ENCODE results near the gene XIAP.
"Not testable (repeated sequence)": the region's sequence is repeated elsewhere in the genome, so short reads cannot be mapped to it uniquely, and the experiment has no call there.

XIAP gene

GRCh38 chrX:123876844-123877243 is 17.0 kb downstream of the XIAP start:
- DNase-seq (ENCODE audit: low read depth), result no peak

GRCh38 chrX:123878252-123878721 is 18.4 kb downstream of the XIAP start:
- DNase-seq (ENCODE audit: low read depth), result peak; percentile 66

DNA sequence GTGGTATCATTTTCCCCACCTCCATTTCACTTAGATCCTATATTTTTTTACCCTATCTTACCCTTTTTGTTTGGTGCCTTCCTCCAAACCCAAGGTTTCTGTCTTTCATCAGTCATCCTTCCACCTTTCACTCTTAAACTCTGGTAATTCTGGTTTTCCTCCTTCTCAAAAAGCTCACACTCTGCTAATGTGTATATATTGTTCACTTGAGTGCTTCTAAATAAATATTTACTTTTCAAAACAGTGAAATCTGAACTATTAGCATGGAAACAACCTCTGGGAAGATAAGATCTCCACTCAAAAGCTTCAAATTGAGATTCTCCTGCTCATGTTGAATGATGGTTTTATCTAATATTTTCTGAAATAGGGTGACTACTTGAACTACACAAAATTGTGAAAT is 21.5 kb downstream of the XIAP start:
- DNase-seq (ENCODE audit: low read depth), result no peak

DNA sequence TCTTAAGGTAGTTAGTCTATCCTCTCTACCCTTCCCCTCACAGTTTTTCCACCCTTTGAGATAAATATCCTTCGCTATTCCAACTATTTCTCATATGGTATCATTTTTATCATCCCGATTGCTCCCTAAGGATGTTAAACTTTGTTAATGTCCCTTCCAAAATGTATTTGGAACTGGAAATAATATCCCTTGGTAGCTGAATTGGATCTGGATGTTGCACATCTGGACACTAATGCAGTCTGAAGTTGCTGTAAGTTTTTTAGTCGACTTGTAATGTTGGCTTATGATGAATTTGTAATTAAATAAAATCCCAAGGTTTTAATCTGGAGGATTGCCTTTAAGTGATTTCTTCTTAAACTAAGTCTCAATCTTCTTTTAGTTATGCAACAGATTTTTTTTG is 22.5 kb downstream of the XIAP start:
- DNase-seq (ENCODE audit: low read depth), result no peak

GRCh38 chrX:123884809-123885408 is 25.1 kb downstream of the XIAP start:
- peak; percentile 53 for DNase-seq (ENCODE audit: low read depth)

- peak; percentile 41 for DNase-seq (ENCODE audit: low read depth)
Observed at GRCh38 chrX:123899701-123900100, 39.8 kb downstream of the XIAP start.

- DNase-seq (ENCODE audit: low read depth), result not testable (repeated sequence)
Observed at GRCh38 chrX:123903261-123903660, 43.4 kb downstream of the XIAP start.

GRCh38 chrX:123905332-123905731 is 45.5 kb downstream of the XIAP start:
- DNase-seq (ENCODE audit: low read depth), result no peak

GRCh38 chrX:123906557-123907316 is 46.9 kb downstream of the XIAP start:
- DNase-seq (ENCODE audit: low read depth), result peak; percentile 28

GRCh38 chrX:123909523-123909922 is 49.7 kb downstream of the XIAP start:
- DNase-seq (ENCODE audit: low read depth), result peak; percentile 34

DNA sequence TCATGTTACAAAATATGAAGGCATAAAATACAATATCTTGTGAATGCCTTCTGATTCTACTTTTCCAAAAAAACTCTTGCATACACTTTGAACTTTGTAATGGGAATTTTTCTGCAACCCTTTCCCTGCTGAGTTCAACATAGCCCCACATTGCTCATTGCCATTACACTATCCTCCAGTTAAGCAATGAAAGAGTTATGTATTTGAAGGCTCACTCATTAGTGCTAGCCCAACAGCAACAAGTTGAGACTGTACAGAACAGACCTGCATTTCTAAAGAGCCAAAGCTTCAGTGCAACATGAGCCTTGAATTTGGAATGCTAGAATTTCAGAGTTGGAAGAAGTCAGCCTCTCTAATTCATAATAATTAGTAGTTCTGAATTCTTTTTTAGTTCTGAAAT is 57.2 kb downstream of the XIAP start:
- DNase-seq (ENCODE audit: low read depth), result no peak

GRCh38 chrX:123918106-123918721 is 58.4 kb downstream of the XIAP start:
- DNase-seq (ENCODE audit: low read depth), result no peak

- DNase-seq (ENCODE audit: low read depth), result peak; percentile 78
Observed at GRCh38 chrX:123920105-123920785, 60.4 kb downstream of the XIAP start.

DNA sequence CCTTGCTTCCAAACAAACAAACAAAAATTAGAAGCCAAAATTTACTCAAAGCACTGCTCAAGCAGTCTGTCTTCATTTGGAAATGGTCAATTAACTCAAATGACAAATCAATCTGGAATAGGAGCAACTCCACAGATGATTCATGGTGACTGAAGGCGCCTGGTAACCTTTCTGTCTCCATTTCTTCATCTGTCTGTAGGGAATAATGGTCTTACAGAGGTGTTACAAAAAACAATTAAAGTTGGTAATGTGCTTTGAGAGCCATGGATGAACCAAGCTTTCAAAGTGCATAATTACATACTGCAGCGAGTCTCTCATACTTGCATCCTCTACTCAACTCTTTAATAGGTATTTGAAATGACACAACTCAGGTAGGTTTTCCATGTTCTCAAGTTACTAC is 63.4 kb downstream of the XIAP start:
- no peak for DNase-seq (ENCODE audit: low read depth)

DNA sequence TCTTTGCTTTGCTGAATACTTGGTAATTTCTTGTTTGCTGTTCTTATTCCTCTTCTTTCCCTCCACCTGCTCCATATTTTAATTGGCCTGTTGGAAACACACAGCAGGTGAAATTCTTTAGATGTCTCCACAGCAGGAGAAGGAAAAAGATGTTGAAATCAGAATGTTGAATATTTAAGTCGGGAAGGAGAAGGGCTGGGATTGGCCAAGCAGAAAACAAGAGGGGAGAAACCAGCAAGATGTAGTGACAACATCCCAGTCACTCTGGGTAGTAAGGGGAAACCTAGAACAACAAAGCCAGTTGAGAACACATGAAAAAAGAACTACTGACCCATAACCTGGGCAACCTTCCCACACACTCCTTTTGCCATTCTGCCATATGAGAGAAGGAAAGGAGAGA is 64.3 kb downstream of the XIAP start:
- DNase-seq (ENCODE audit: low read depth), result no peak

DNA sequence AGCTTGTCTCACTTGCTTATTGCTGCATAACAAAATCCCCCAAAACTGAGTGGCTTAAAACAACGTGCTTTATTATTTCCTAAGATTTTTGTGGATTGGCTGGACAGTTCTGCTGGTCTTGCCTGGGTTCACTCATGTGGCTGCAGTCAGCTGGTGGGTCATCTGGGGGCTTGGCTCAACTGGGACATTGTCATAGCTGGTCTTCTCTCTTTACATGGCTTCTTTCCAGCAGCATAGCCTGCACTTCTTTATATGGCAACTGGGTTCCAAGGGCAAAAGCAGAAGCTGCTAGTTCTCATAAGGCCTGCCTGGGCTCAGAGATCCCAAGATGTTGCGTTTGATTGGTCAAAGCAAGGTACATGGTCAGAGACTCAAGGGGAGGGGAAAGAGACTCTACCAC is 68.0 kb downstream of the XIAP start:
- DNase-seq (ENCODE audit: low read depth), result no peak

GRCh38 chrX:123932055-123932454 is 72.2 kb downstream of the XIAP start:
- not testable (repeated sequence) for DNase-seq (ENCODE audit: low read depth)

DNA sequence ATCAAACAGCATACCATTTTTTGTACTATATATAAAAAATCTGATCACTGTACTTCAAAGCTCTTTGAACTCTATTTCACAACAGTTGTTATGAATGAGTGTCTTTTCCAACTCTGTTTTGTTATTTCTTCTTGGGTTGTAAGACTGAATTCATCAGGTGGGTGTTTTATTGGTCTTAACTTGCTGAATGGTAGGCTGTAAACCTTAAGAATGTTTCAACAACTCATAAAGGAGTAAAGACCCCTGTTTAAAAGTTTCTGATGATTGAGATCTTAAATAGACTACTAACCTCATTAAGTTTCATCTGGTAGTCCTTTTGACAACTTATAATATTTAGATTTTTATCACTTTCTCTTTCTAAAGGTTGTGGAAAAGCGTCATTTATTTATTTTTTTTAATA is 83.2 kb downstream of the XIAP start:
- DNase-seq (ENCODE audit: low read depth), result no peak

DNA sequence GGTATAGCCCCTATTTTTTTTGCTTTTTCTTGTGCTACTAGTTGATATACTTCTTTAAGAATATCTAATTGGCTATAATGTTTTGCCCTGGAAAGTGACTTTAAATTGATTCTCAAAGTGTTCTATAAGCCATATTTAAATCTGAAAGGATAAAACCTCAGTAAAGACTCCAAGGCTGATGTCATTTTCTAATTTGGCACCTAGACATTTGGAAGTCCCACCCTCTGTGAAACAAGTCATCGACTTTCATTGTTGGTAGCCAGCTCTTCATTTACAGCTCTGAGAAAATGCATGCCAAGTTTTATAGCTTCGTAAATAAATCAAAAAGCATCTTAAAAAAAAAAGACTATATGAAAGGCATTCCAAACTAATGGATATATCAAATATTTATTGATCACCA is 83.6 kb downstream of the XIAP start:
- no peak for DNase-seq (ENCODE audit: low read depth)

GRCh38 chrX:123949846-123950245 is 90.0 kb downstream of the XIAP start:
- DNase-seq (ENCODE audit: low read depth), result no peak

GRCh38 chrX:123959281-123960063 is 99.6 kb downstream of the XIAP start:
- DNase-seq (ENCODE audit: low read depth), result peak; percentile 43

- DNase-seq (ENCODE audit: low read depth), result no peak
Observed at GRCh38 chrX:123960956-123961267, 101.1 kb downstream of the XIAP start.
